Spleen (tissue), 11 donors: ENCODE results near the gene MXD4. TPM values are rescaled to one million over a fixed set of nuclear protein-coding genes. Genes with fewer than 3 reads are reported as not detected.

Source experiments
- DNase-seq: peaks from one replicate; pipeline ENCODE4 v3.0.0-alpha.2; 2020
- H3K27ac ChIP-seq, 8 donors: fragments of 200-600 bp; sonication (generic) in 7 of 8; 1 replicate in 4 of 8; 2 replicates in 4 of 8; pipeline versions ENCODE4 v1.5.0 to v1.8.0; 2016 to 2021; ENCODE audit warnings: inconsistent platforms in 4 of 8, mild to moderate bottlenecking in 4 of 8, moderate library complexity in 1 of 8
- H3K27me3 ChIP-seq, 7 donors: fragments of 200-600 bp; sonication (generic) in 6 of 7; replicated peaks in 1 of 7; 1 replicate in 4 of 7; 2 replicates in 3 of 7; pipeline versions ENCODE4 v1.5.0 to v1.8.0; 2016 to 2021; ENCODE audit warnings: inconsistent platforms in 3 of 7, mild to moderate bottlenecking in 1 of 7
- H3K36me3 ChIP-seq, 6 donors: fragments of 200-600 bp; sonication (generic) in 5 of 6; 1 replicate in 4 of 6; 2 replicates in 2 of 6; pipeline versions ENCODE4 v1.5.0 to v1.8.0; 2016 to 2021; ENCODE audit warnings: inconsistent platforms in 2 of 6
- H3K4me1 ChIP-seq, 6 donors: fragments of 200-600 bp; sonication (generic) in 5 of 6; 1 replicate in 3 of 6; 2 replicates in 3 of 6; pipeline versions ENCODE4 v1.5.0 to v1.8.0; 2016 to 2021; ENCODE audit warnings: inconsistent platforms in 3 of 6
- H3K4me3 ChIP-seq, 8 donors: fragments of 200-600 bp; sonication (generic) in 7 of 8; 1 replicate in 4 of 8; 2 replicates in 4 of 8; pipeline versions ENCODE4 v1.5.0 to v1.8.0; 2016 to 2021; ENCODE audit warnings: inconsistent platforms in 4 of 8, mild to moderate bottlenecking in 4 of 8, moderate library complexity in 2 of 8
- H3K9me3 ChIP-seq, 8 donors: fragments of 200-600 bp; sonication (generic) in 7 of 8; 1 replicate in 4 of 8; 2 replicates in 4 of 8; pipeline versions ENCODE4 v1.5.0 to v1.8.0; 2016 to 2021; ENCODE audit warnings: inconsistent platforms in 4 of 8
- POLR2A ChIP-seq, 3 donors: fragments of 450-650 bp; IDR thresholded peaks; one replicate each; pipeline ENCODE4 v1.5.1; 2017; ENCODE audit warnings: antibody characterized with exemption in 3 of 3, mild to moderate bottlenecking in 1 of 3
- POLR2AphosphoS5 ChIP-seq, 3 donors: sonication (generic); formaldehyde crosslinking; IDR thresholded peaks; one replicate each; pipeline ENCODE4 v1.5.1; 2017; ENCODE audit warnings: antibody characterized with exemption in 3 of 3
- WGBS, 5 donors: extraction: QIAGEN DNeasy Blood & Tissue Kit in 3 of 5; methylation state at CpG; one replicate each; pipeline versions ENCODE4 v1.1.5 to v1.1.7; 2013 to 2018; 5-methylcytosine and 5-hydroxymethylcytosine counted together
- intact Hi-C: fragments of 100-400 bp; cut with DNase I; formaldehyde crosslinking; loops from one replicate; pipeline ENCODE4 v1.15.0; 2023; ENCODE audit warnings: low total_unique reads
- polyA plus RNA-seq, 3 donors: library from polyadenylated mRNA; stranded (reverse); fragments of 200-250 nt; gene quantifications; one replicate each; pipeline ENCODE4 v1.2.1, GENCODE V29; 2013
- total RNA-seq, 7 donors: library from RNA; depleted of rRNA in 3 of 7; stranded (reverse); fragments of >200 nt in 3 of 7; fragmentation: NEBNext Ultra II Directional in 4 of 7; extraction: Animal tissue kit (Norgen Biotek cat#: 25700) in 4 of 7; gene quantifications; one replicate each; pipeline versions ENCODE4 v1.1.0 to v1.2.1, GENCODE V29; 2016 to 2021
- TF ChIP-seq, protein P1 (sequence below), 11 experiments: fragments of 200-600 bp in 7 of 11; fragments of 450-650 bp in 4 of 11; sonication (generic) in 4 of 11; IDR thresholded peaks in 8 of 11; conservative IDR thresholded peaks in 3 of 11; 1 replicate in 7 of 11; 2 replicates in 4 of 11; pipeline versions ENCODE4 v1.4.0 to v1.8.0; 2016 to 2021; ENCODE audit warnings: antibody characterized with exemption in 11 of 11, inconsistent platforms in 4 of 11, mild to moderate bottlenecking in 1 of 11
- donor health status: healthy with polysubstance abuse.
- donor health status: DM: no; HTN: no; CAD: no; lungs with moderate emphysema.
- donor health status: DM: no; HTN: no; CAD: no.
- donor health status: Bipolar disorder and iron deficiency.
- donor health status: healthy.
- donor health status: DM: no; HTN: no; CAD: no.
- donor health status: DM: yes; HTN: yes; CAD: no.

MXD4 gene
- total and polyA plus RNA-seq, 10 donors, result 36.0 to 128 (median 106) TPM

DNA sequence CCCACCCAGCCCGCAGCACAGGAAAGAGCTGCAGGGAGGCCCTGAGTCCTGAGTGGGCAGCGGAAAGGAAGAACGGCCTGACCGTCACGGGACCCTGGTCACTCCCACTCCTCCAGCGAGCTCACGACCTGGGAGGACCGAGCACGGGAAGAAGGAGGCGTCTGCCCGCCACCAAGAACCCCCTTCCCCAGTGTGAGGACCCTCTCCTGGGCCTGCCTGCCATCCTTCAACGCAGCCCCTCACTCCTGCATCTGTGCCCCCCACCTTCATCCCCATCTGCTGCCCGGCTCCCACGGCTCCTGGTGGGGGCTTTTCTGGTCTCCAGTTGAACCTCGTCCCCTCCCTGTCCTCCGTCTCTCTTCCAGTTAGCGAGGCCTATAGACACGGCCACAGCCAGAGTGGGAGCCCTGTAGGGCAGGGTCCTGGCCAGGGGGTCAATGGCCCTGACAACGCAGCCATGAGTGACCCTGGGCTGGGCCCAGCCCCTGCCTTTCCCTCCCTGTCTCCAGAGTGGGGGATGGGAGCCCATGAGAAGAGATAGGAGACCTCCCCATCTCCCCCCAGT is 41.3 kb upstream of the MXD4 start:
- H3K27ac ChIP-seq, result no peak overlapping the region
- H3K4me3 ChIP-seq, result no peak overlapping the region
- peaks cover 0 to 21% (median 0%) of the 10 kb centered on the region in 6 donors for H3K36me3 ChIP-seq
- H3K4me1 ChIP-seq, result peaks cover 0 to 4% (median under 1%) of the 10 kb centered on the region in 6 donors
- no peaks in the 10 kb centered on the region for H3K27me3 ChIP-seq
- intact Hi-C loops, result no loop called here
- peaks cover 0 to 23% (median 12%) of the 10 kb centered on the region in 8 donors for H3K9me3 ChIP-seq
- TF ChIP-seq POLR2AphosphoS5 (IDR thresholded peaks at IDR 0.05) (no peak), POLR2A (IDR thresholded peaks at IDR 0.05) (no peak)
- TF ChIP-seq, protein P1, sequence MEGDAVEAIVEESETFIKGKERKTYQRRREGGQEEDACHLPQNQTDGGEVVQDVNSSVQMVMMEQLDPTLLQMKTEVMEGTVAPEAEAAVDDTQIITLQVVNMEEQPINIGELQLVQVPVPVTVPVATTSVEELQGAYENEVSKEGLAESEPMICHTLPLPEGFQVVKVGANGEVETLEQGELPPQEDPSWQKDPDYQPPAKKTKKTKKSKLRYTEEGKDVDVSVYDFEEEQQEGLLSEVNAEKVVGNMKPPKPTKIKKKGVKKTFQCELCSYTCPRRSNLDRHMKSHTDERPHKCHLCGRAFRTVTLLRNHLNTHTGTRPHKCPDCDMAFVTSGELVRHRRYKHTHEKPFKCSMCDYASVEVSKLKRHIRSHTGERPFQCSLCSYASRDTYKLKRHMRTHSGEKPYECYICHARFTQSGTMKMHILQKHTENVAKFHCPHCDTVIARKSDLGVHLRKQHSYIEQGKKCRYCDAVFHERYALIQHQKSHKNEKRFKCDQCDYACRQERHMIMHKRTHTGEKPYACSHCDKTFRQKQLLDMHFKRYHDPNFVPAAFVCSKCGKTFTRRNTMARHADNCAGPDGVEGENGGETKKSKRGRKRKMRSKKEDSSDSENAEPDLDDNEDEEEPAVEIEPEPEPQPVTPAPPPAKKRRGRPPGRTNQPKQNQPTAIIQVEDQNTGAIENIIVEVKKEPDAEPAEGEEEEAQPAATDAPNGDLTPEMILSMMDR (IDR thresholded peaks at IDR 0.05 in 8 of 11, conservative IDR thresholded peaks at IDR 0.05 in 3 of 11), result no peak
- DNase-seq, result peak; percentile 64
- WGBS, 5 donors, result 84 to 93% (median 91%) methylated on average over 18 to 19 of the region's 19 CpGs

GRCh38 chr4:2302387-2303119 is 40.6 kb upstream of the MXD4 start:
- 90 to 96% (median 94%) methylated on average over 27 to 28 of the region's 28 CpGs for WGBS, 5 donors
- Histone ChIP-seq H3K4me3 (no peak overlapping the region), H3K36me3 (peaks cover 0 to 21% (median 0%) of the 10 kb centered on the region in 6 donors), H3K9me3 (peaks cover 0 to 17% (median 11%) of the 10 kb centered on the region in 8 donors), H3K27ac (no peak overlapping the region), H3K27me3 (no peaks in the 10 kb centered on the region), H3K4me1 (peaks cover 0 to 5% (median 1%) of the 10 kb centered on the region in 6 donors)
- TF ChIP-seq POLR2A (IDR thresholded peaks at IDR 0.05), result no peak
- TF ChIP-seq POLR2AphosphoS5 (IDR thresholded peaks at IDR 0.05), result no peak
- TF ChIP-seq, protein P1 (IDR thresholded peaks at IDR 0.05 in 8 of 11, conservative IDR thresholded peaks at IDR 0.05 in 3 of 11), result no peak
- intact Hi-C loops, result no loop called here
- DNase-seq, result peak; percentile 43

GRCh38 chr4:2301806-2302205 is 39.9 kb upstream of the MXD4 start:
- H3K9me3 ChIP-seq, result peaks cover 0 to 9% (median 4%) of the 10 kb centered on the region in 8 donors
- 65 to 91% (median 77%) methylated on average over 19 of the region's 19 CpGs for WGBS, 5 donors
- no peaks in the 10 kb centered on the region for H3K27me3 ChIP-seq
- intact Hi-C loops, result no loop called here
- DNase-seq, result peak; percentile 68
- H3K4me3 ChIP-seq, result no peak overlapping the region
- TF ChIP-seq POLR2A (IDR thresholded peaks at IDR 0.05), result no peak
- TF ChIP-seq POLR2AphosphoS5 (IDR thresholded peaks at IDR 0.05), result peak in 1 of 3 donors; percentile 44
- TF ChIP-seq, protein P1 (IDR thresholded peaks at IDR 0.05 in 8 of 11, conservative IDR thresholded peaks at IDR 0.05 in 3 of 11), result no peak
- no peak overlapping the region for H3K27ac ChIP-seq
- peaks cover 0 to 5% (median 4%) of the 10 kb centered on the region in 6 donors for H3K4me1 ChIP-seq
- H3K36me3 ChIP-seq, result peaks cover 0 to 27% (median 0%) of the 10 kb centered on the region in 6 donors

GRCh38 chr4:2301225-2301642 is 39.3 kb upstream of the MXD4 start:
- TF ChIP-seq POLR2AphosphoS5 (IDR thresholded peaks at IDR 0.05), result no peak
- TF ChIP-seq, protein P1 (IDR thresholded peaks at IDR 0.05 in 8 of 11, conservative IDR thresholded peaks at IDR 0.05 in 3 of 11), result no peak
- no peak for TF ChIP-seq POLR2A (IDR thresholded peaks at IDR 0.05)
- peaks cover 0 to 11% (median 6%) of the 10 kb centered on the region in 6 donors for H3K4me1 ChIP-seq
- 89 to 95% (median 92%) methylated on average over 12 to 14 of the region's 14 CpGs for WGBS, 5 donors
- H3K27ac ChIP-seq, result no peak overlapping the region
- H3K9me3 ChIP-seq, result peaks cover 0 to 6% (median 0%) of the 10 kb centered on the region in 8 donors
- H3K27me3 ChIP-seq, result no peaks in the 10 kb centered on the region
- intact Hi-C loops, result no loop called here
- H3K4me3 ChIP-seq, result no peak overlapping the region
- peaks cover 0 to 27% (median 0%) of the 10 kb centered on the region in 6 donors for H3K36me3 ChIP-seq
- peak; percentile 44 for DNase-seq
